ENCODE data around the gene IP6K2.

The IP6K2 gene

GRCh38 chr3:48663489-48664312 lies 53.3 kb downstream of the IP6K2 start:
- H3K27ac ChIP-seq = peak overlapping the region; percentile 99
- no peaks in the 10 kb centered on the region for H4K20me1 ChIP-seq (ENCODE audit: insufficient read depth)
- H3K27me3 ChIP-seq (ENCODE audit: insufficient read depth, low read depth) = no peaks in the 10 kb centered on the region
- TF ChIP-seq CTCF (conservative IDR thresholded peaks at IDR 0.05; ENCODE audit: low read depth, low read length) = peak; percentile 70; the same call in 1 of the 2 replicates
- peak overlapping the region; percentile 54 for H2AFZ ChIP-seq (ENCODE audit: low read depth)
- no peaks in the 10 kb centered on the region for H3K36me3 ChIP-seq (ENCODE audit: insufficient read depth)
- H3K4me1 ChIP-seq (ENCODE audit: low read depth, poor library complexity, severe bottlenecking) = peaks cover 5% of the 10 kb centered on the region
- no peaks in the 10 kb centered on the region for H3K79me2 ChIP-seq (ENCODE audit: insufficient read depth, low read depth)
- peak overlapping the region; percentile 55 for H3K4me3 ChIP-seq (IDR thresholded peaks at IDR 0.05; ENCODE audit: insufficient read depth, low read depth, low read length)
- H3K9ac ChIP-seq = peak overlapping the region; percentile 92
- peak overlapping the region; percentile 89 for H3K4me2 ChIP-seq

DNA sequence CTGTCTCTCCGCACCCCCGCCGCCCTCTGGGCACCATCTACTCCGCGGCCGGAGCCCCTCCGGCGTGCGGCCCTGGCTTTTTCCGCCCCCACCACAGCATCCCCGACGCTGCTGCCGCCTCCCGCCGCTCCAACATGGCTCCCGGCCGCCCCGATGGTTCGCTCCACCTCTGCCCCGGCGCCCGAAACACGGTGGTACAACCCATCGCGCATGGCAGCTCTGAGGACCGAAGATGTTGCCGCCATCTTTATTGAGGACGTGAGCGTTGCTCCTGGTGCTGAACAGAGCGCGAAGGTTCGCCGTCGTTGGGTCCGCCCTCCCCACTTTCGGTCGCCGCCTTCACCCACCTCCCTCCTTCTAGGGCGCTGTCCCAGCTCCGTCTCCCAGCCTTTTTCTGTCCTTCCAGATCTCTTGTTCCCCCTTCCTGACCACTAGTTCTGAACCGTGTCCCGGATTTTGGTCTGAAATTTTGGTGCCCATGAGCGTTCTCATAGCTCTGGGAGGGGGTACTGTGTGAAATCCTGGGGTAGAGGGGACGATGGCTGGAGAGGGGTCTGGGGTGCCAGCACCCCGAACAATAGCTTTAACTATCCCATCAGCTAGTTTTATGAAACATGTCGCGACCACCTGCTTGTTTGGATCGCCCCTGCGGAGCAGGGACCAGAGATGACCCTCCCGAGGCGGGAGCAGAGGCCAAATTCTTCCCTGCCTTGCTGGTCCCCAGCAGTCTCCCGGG lies 54.1 kb downstream of the IP6K2 start, which contains the start of gene CELSR3:
Gene CELSR3 (minus strand): TSS at position 134 of the 736 bp plus-strand sequence. CDS start 252 bp downstream, outside the sequence.
- Histone ChIP-seq H3K4me2 (peak within 1 kb of the TSS; percentile 89), H3K36me3 (ENCODE audit: insufficient read depth) (no peaks in the 10 kb centered on the region), H3K4me3 (IDR thresholded peaks at IDR 0.05; ENCODE audit: insufficient read depth, low read depth, low read length) (peak within 1 kb of the TSS; percentile 55), H3K4me1 (ENCODE audit: low read depth, poor library complexity, severe bottlenecking) (peaks cover 5% of the 10 kb centered on the region), H3K79me2 (ENCODE audit: insufficient read depth, low read depth) (no peaks in the 10 kb centered on the region), H4K20me1 (ENCODE audit: insufficient read depth) (no peaks in the 10 kb centered on the region), H2AFZ (ENCODE audit: low read depth) (peak within 1 kb of the TSS; percentile 54), H3K9ac (peak within 1 kb of the TSS; percentile 92), H3K27me3 (ENCODE audit: insufficient read depth, low read depth) (no peaks in the 10 kb centered on the region), H3K27ac (peak within 1 kb of the TSS; percentile 99)
- TF ChIP-seq CTCF (conservative IDR thresholded peaks at IDR 0.05; ENCODE audit: low read depth, low read length) = no peak

GRCh38 chr3:48662145-48662752 lies 54.8 kb downstream of the IP6K2 start:
- Histone ChIP-seq H3K79me2 (ENCODE audit: insufficient read depth, low read depth) (no peaks in the 10 kb centered on the region), H3K4me2 (no peak overlapping the region), H4K20me1 (ENCODE audit: insufficient read depth) (no peaks in the 10 kb centered on the region), H3K9ac (no peak overlapping the region), H3K27ac (no peak overlapping the region), H3K36me3 (ENCODE audit: insufficient read depth) (no peaks in the 10 kb centered on the region), H3K27me3 (ENCODE audit: insufficient read depth, low read depth) (no peaks in the 10 kb centered on the region), H2AFZ (ENCODE audit: low read depth) (no peak overlapping the region), H3K4me3 (IDR thresholded peaks at IDR 0.05; ENCODE audit: insufficient read depth, low read depth, low read length) (peak overlapping the region; percentile 55), H3K4me1 (ENCODE audit: low read depth, poor library complexity, severe bottlenecking) (peaks cover 5% of the 10 kb centered on the region)
- no peak for TF ChIP-seq CTCF (conservative IDR thresholded peaks at IDR 0.05; ENCODE audit: low read depth, low read length)

DNA sequence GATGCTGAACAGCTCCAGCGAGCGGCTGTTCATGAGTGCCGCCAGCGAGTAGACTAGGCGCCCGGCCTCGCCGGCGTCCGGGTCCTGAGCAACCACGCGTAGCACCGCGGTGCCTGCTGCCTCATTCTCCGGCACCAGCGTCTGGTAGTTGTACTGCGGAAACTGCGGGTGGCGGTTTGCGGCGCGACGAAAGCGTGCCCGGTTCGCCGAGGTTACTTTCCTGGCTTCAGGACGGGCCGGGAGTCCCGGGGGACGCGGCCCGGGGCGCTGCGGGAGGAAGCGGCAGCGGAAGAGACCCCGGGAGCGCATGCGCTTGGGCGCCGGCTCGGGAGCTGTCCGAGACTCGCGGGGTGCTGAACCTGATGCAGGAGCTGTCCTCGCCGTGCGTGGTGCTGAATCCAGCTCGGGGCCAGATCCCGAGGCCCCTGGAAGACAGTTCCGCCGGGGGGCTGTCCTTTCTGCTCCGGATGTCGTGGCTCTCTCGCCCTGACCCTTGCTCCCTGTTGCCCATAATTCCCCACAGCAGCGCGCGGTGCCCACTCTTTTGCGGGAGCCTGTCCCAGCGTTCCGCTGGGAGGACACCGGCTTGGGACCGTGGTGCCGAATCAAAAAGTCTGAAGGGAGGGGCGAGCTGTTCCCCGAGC lies 55.4 kb downstream of the IP6K2 start:
- Histone ChIP-seq H3K36me3 (ENCODE audit: insufficient read depth) (no peaks in the 10 kb centered on the region), H3K9ac (no peak overlapping the region), H3K79me2 (ENCODE audit: insufficient read depth, low read depth) (no peaks in the 10 kb centered on the region), H3K4me2 (no peak overlapping the region), H3K4me1 (ENCODE audit: low read depth, poor library complexity, severe bottlenecking) (peaks cover 5% of the 10 kb centered on the region), H3K27me3 (ENCODE audit: insufficient read depth, low read depth) (no peaks in the 10 kb centered on the region), H3K4me3 (IDR thresholded peaks at IDR 0.05; ENCODE audit: insufficient read depth, low read depth, low read length) (no peak overlapping the region), H4K20me1 (ENCODE audit: insufficient read depth) (no peaks in the 10 kb centered on the region), H3K27ac (no peak overlapping the region), H2AFZ (ENCODE audit: low read depth) (no peak overlapping the region)
- TF ChIP-seq CTCF (conservative IDR thresholded peaks at IDR 0.05; ENCODE audit: low read depth, low read length) = no peak
